Measurements from ENCODE around the gene TMEM132D. TPM values are rescaled to one million over a fixed set of nuclear protein-coding genes. Genes with fewer than 3 reads are reported as not detected.

The TMEM132D gene
- polyA plus RNA-seq, 1 experiment: not detected

DNA sequence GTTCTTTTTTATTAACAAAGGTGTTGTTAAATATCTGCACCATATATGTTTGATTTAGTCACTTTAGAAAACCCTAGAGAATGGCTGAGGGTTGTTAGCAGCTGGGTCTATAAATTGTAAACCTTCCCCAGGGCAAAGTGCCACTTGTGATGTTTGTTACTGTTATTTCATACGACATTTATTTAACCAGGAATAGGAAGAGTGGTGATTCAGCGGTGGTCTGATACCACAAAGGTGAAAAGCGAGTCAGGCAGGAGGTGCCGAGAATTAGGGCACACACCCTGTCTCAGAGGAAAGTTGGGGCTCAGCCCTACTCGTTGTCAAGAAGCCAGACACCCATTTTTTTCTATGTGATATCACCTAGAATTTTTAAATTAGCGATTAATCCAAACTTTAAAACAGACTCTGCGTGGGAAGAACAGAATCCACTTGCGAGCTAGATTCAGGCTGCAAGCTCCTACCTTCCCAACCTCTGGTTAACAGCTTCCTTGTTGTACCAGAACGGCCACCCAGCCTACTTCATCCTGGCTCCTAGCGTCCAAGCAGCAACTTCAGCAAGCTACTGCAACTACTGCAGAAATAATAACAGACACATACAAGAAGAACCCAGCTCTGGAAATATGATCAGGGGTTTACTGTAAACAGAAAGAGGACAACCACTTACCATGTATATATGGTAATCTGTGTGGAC, 126.7 kb downstream of the TMEM132D start:
- TF ChIP-seq, protein P1, sequence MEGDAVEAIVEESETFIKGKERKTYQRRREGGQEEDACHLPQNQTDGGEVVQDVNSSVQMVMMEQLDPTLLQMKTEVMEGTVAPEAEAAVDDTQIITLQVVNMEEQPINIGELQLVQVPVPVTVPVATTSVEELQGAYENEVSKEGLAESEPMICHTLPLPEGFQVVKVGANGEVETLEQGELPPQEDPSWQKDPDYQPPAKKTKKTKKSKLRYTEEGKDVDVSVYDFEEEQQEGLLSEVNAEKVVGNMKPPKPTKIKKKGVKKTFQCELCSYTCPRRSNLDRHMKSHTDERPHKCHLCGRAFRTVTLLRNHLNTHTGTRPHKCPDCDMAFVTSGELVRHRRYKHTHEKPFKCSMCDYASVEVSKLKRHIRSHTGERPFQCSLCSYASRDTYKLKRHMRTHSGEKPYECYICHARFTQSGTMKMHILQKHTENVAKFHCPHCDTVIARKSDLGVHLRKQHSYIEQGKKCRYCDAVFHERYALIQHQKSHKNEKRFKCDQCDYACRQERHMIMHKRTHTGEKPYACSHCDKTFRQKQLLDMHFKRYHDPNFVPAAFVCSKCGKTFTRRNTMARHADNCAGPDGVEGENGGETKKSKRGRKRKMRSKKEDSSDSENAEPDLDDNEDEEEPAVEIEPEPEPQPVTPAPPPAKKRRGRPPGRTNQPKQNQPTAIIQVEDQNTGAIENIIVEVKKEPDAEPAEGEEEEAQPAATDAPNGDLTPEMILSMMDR (IDR thresholded peaks at IDR 0.05; ENCODE audit: low read depth, low read length): no peak
- Histone ChIP-seq H3K9me3 (ENCODE audit: control insufficient read depth, insufficient read depth, low read length) (peaks cover 28% of the 10 kb centered on the region; the same call in 1 of the 2 replicates), H3K27me3 (ENCODE audit: control insufficient read depth, insufficient read depth, low read length) (no peaks in the 10 kb centered on the region), H3K27ac (ENCODE audit: low read depth, low read length) (no peak overlapping the region), H3K4me3 (ENCODE audit: low read depth, low read length) (no peak overlapping the region)
- CTCF ChIA-PET: no interaction called here
- POLR2A ChIA-PET: no interaction called here
- DNase-seq (ENCODE audit: low read depth, low spot score): no peak

DNA sequence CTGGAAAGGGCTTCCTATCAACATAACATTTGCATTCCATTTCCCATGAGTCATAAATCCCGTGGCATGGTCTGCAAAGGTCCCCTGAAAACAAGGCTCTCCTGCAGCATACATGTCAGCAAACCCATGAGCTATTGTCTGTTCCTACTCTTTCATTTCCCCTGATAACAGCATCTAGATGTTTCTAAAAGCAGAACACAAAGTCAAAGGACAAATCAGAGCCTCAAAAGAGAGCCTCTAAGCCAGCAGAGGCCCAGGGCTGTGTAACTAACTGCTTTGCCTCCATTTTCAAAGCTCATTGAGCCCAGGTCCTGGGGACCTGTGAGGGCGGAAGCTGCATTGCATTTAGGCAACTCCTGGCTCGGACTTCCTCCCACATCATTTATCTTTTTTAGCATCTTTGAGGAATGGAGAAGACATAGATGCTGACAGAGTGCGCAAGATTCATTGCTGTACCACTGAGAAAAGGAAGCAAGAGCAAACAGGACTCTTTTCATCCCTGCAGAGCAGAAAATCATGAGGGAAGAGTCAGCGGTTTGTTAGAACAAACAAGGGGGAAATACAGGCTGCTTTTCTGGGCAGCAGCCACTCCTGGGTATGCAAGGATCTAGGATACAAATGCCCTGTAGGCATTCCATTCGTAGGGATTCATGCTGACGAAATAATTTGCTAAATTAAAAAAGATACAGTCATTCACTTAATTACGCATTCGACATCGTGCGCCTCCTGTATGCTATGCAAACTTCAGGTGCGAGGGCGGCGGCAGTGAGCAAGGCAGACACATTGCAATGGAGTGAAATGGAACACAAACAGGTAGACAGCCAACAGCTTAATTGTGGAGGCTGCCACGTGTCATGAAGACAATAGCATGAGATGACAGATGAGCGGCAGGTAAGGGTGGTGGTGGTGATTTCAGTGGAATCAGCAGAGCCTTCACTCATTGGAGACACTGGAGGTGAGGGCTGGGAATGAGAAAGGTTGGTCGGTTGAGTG, 131.0 kb downstream of the TMEM132D start:
- Histone ChIP-seq H3K27ac (ENCODE audit: low read depth, low read length) (no peak overlapping the region), H3K27me3 (ENCODE audit: control insufficient read depth, insufficient read depth, low read length) (no peaks in the 10 kb centered on the region), H3K9me3 (ENCODE audit: control insufficient read depth, insufficient read depth, low read length) (peaks cover 34% of the 10 kb centered on the region), H3K4me3 (ENCODE audit: low read depth, low read length) (no peak overlapping the region)
- DNase-seq (ENCODE audit: low read depth, low spot score): no peak
- TF ChIP-seq, protein P1 (IDR thresholded peaks at IDR 0.05; ENCODE audit: low read depth, low read length): no peak
- ChIA-PET POLR2A (no interaction called here), CTCF (no interaction called here)

DNA sequence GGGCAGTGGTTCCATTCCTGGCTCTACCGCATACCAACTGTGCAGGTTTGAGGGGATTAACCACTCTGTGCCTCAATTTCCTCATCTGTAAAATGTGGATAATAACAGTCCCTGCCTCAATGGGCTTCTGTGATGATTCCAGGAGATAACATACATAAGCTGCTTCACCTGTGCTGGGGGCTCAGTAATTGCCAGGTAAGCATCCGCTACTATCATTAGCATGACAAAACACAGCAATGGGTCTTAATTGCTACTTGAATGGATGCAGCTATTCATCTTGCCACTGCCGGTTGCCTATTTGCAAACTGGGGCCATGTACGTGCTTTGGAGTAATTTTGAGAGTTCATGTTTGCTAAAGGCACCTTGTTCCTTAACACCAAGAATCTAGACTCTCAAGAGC, 132.6 kb downstream of the TMEM132D start:
- CTCF ChIA-PET: no interaction called here
- no peak for DNase-seq (ENCODE audit: low read depth, low spot score)
- no peak overlapping the region for H3K4me3 ChIP-seq (ENCODE audit: low read depth, low read length)
- H3K27me3 ChIP-seq (ENCODE audit: control insufficient read depth, insufficient read depth, low read length): no peaks in the 10 kb centered on the region
- H3K27ac ChIP-seq (ENCODE audit: low read depth, low read length): no peak overlapping the region
- TF ChIP-seq, protein P1 (IDR thresholded peaks at IDR 0.05; ENCODE audit: low read depth, low read length): no peak
- POLR2A ChIA-PET: no interaction called here
- H3K9me3 ChIP-seq (ENCODE audit: control insufficient read depth, insufficient read depth, low read length): peaks cover 37% of the 10 kb centered on the region

DNA sequence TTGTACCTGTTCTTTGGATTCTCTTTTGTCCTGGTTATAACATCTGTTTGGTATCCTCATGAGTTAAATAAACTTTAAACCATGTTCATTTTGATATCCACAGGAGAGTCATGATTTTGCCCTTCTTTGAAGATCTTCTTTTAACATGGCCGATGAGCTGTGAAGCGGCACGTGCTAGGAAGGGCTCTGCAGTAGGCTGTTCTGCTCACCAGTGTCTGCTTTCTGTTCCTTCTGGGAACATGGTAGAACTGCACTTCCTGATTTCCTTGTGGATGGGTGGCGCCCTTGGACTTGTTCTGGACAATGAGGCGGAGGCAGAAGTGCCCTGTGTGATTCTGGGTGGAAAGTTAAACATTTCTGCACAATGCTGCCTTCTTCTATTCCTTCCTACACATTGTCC, 138.1 kb downstream of the TMEM132D start:
- peaks cover 50% of the 10 kb centered on the region for H3K9me3 ChIP-seq (ENCODE audit: control insufficient read depth, insufficient read depth, low read length)
- CTCF ChIA-PET: no interaction called here
- no peak overlapping the region for H3K27ac ChIP-seq (ENCODE audit: low read depth, low read length)
- no peak for DNase-seq (ENCODE audit: low read depth, low spot score)
- H3K4me3 ChIP-seq (ENCODE audit: low read depth, low read length): no peak overlapping the region
- POLR2A ChIA-PET: no interaction called here
- H3K27me3 ChIP-seq (ENCODE audit: control insufficient read depth, insufficient read depth, low read length): no peaks in the 10 kb centered on the region
- TF ChIP-seq, protein P1 (IDR thresholded peaks at IDR 0.05; ENCODE audit: low read depth, low read length): no peak

DNA sequence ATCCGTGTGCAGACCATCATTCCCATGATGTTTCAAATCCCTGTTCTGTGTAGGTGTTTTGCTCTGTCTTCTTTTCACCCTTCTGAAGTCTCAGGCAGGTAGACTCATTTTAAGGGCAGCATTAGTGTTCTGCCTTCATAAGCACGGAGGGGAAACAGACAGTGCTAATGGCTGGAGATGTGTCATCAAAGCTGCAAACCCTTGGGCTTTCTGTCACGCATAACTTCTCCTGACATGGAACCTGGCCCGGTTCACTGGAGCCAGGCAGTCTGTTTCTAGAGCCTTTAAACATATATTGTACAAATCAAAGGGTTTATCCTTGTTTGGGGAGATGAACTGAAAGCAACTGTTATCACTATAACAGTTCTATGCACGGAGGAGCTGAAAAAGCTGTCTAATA, 141.4 kb downstream of the TMEM132D start:
- Histone ChIP-seq H3K27ac (ENCODE audit: low read depth, low read length) (no peak overlapping the region), H3K9me3 (ENCODE audit: control insufficient read depth, insufficient read depth, low read length) (peaks cover 50% of the 10 kb centered on the region), H3K27me3 (ENCODE audit: control insufficient read depth, insufficient read depth, low read length) (no peaks in the 10 kb centered on the region), H3K4me3 (ENCODE audit: low read depth, low read length) (no peak overlapping the region)
- POLR2A ChIA-PET: no interaction called here
- TF ChIP-seq, protein P1 (IDR thresholded peaks at IDR 0.05; ENCODE audit: low read depth, low read length): no peak
- CTCF ChIA-PET: no interaction called here
- DNase-seq (ENCODE audit: low read depth, low spot score): no peak

All from AG04450 (cell line).